ENCODE data around the gene IRF2BP1. TPM values are rescaled to one million over a fixed set of nuclear protein-coding genes. Genes with fewer than 3 reads are reported as not detected.

The IRF2BP1 gene
- total and polyA plus RNA-seq, 7 donors: 7.8 to 25.5 (median 18.0) TPM

DNA sequence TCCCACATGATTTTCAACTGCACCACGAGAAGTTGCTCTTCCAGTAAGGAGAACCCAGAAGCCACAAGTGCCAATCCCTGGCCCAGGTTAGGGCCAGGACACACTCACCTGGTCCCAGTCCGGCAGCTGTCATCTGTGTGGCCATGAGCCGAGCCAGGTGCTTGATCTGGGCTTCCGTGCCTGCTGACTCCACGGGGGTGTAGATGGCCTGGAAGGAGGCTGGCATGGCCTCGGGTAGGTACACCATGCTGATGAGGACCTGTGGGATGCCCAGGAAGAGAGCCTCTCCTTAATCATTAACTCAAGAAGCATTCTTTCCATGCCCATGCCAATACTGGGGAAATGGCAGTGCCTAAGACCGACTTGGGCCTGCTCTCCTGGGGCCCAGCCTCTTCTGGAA is 51.0 kb downstream of the IRF2BP1 start:
- H3K4me3 ChIP-seq: no peak overlapping the region
- no peak for TF ChIP-seq POLR2A (IDR thresholded peaks at IDR 0.05)
- no peak for TF ChIP-seq EP300 (IDR thresholded peaks at IDR 0.05)
- TF ChIP-seq CTCF (IDR thresholded peaks at IDR 0.05): no peak
- TF ChIP-seq POLR2AphosphoS5 (IDR thresholded peaks at IDR 0.05): no peak
- DNase-seq: no peak
- intact Hi-C loops (cut with DNase I): no loop called here
- 78 to 92% methylated on average over 7 of the region's 7 CpGs for WGBS, 2 donors
- no peaks in the 10 kb centered on the region for H3K9me3 ChIP-seq
- H3K36me3 ChIP-seq: peaks cover 57 to 100% (median 85%) of the 10 kb centered on the region in 4 donors
- H3K27me3 ChIP-seq: no peaks in the 10 kb centered on the region
- H3K4me1 ChIP-seq: no peaks in the 10 kb centered on the region
- no peak overlapping the region for H3K27ac ChIP-seq

Other genes with a start within 250 kb of the IRF2BP1 start
- gene EML2, start 246.7 kb downstream of the IRF2BP1 start, total RNA-seq: 10 to 100 TPM; 10.4 to 34.6 (median 14.7) TPM
- 10 to 100 TPM; 40.2 to 75.6 (median 40.5) TPM for gene EML2, start 246.7 kb downstream of the IRF2BP1 start, polyA plus RNA-seq
- gene GIPR, start 217.9 kb downstream of the IRF2BP1 start, total RNA-seq: not detected
- gene GIPR, start 217.9 kb downstream of the IRF2BP1 start, polyA plus RNA-seq: 10 to 100 TPM in 1 of 3 donors, 1 to 10 TPM in 1, under 1 TPM in 1; 0.69 to 11.8 (median 3.6) TPM
- gene SNRPD2, start 194.2 kb downstream of the IRF2BP1 start, total RNA-seq: 100 to 1,000 TPM; 145 to 261 (median 242) TPM
- 100 to 1,000 TPM; 271 to 423 (median 382) TPM for gene SNRPD2, start 194.2 kb downstream of the IRF2BP1 start, polyA plus RNA-seq
- 1 to 10 TPM; 2.1 to 4.7 (median 3.4) TPM for gene QPCTL, start 193.5 kb downstream of the IRF2BP1 start, total RNA-seq
- 1 to 10 TPM; 1.2 to 7.6 (median 1.6) TPM for gene QPCTL, start 193.5 kb downstream of the IRF2BP1 start, polyA plus RNA-seq
- gene FBXO46, start 155.2 kb downstream of the IRF2BP1 start, total RNA-seq: 1 to 10 TPM; 7.1 to 9.7 (median 8.8) TPM
- gene FBXO46, start 155.2 kb downstream of the IRF2BP1 start, polyA plus RNA-seq: 10 to 100 TPM in 2 of 3 donors, 1 to 10 TPM in 1; 9.5 to 16.5 (median 10.8) TPM
- not detected for gene MEIOSIN, start 152.7 kb downstream of the IRF2BP1 start, total RNA-seq
- gene MEIOSIN, start 152.7 kb downstream of the IRF2BP1 start, polyA plus RNA-seq: not detected
- 10 to 100 TPM; 16.8 to 20.7 (median 18.7) TPM for gene SIX5, start 116.9 kb downstream of the IRF2BP1 start, total RNA-seq
- gene SIX5, start 116.9 kb downstream of the IRF2BP1 start, polyA plus RNA-seq: 10 to 100 TPM in 1 of 3 donors, 1 to 10 TPM in 2; 4.2 to 11.6 (median 7.8) TPM
- gene DMPK, start 103.7 kb downstream of the IRF2BP1 start, total RNA-seq: 100 to 1,000 TPM in 3 of 4 donors, 10 to 100 TPM in 1; 62.2 to 219 (median 168) TPM
- gene DMPK, start 103.7 kb downstream of the IRF2BP1 start, polyA plus RNA-seq: 10 to 100 TPM in 1 of 3 donors, 1 to 10 TPM in 2; 7.2 to 43.0 (median 8.8) TPM
- gene DMWD, start 93.3 kb downstream of the IRF2BP1 start, total RNA-seq: 10 to 100 TPM; 21.1 to 59.5 (median 36.8) TPM
- 10 to 100 TPM; 13.2 to 30.4 (median 14.8) TPM for gene DMWD, start 93.3 kb downstream of the IRF2BP1 start, polyA plus RNA-seq
- gene RSPH6A, start 70.8 kb downstream of the IRF2BP1 start, total RNA-seq: not detected
- gene RSPH6A, start 70.8 kb downstream of the IRF2BP1 start, polyA plus RNA-seq: under 1 TPM in 1 of 3 donors, not detected in 2; 0.12 TPM
- 10 to 100 TPM; 18.2 to 31.3 (median 25.3) TPM for gene SYMPK, start 23.0 kb downstream of the IRF2BP1 start, total RNA-seq
- 10 to 100 TPM; 26.4 to 84.4 (median 30.7) TPM for gene SYMPK, start 23.0 kb downstream of the IRF2BP1 start, polyA plus RNA-seq
- gene FOXA3, start 21.8 kb downstream of the IRF2BP1 start, total RNA-seq: under 1 TPM in 1 of 4 donors, not detected in 3; 0.49 TPM
- gene FOXA3, start 21.8 kb downstream of the IRF2BP1 start, polyA plus RNA-seq: 10 to 100 TPM; 28.1 to 72.8 (median 57.1) TPM
- 1 to 10 TPM; 1.8 to 6.1 (median 3.0) TPM for gene MYPOP, start 16.5 kb upstream of the IRF2BP1 start, total RNA-seq
- 1 to 10 TPM; 6.2 to 8.3 (median 6.6) TPM for gene MYPOP, start 16.5 kb upstream of the IRF2BP1 start, polyA plus RNA-seq
- not detected for gene NANOS2, start 28.6 kb upstream of the IRF2BP1 start, total RNA-seq
- gene NANOS2, start 28.6 kb upstream of the IRF2BP1 start, polyA plus RNA-seq: under 1 TPM in 2 of 3 donors, not detected in 1; 0.46 to 0.60 TPM
- 1 to 10 TPM in 2 of 4 donors, under 1 TPM in 2; 0.36 to 3.0 (median 1.2) TPM for gene NOVA2, start 87.7 kb upstream of the IRF2BP1 start, total RNA-seq
- 1 to 10 TPM in 1 of 3 donors, under 1 TPM in 2; 0.23 to 1.1 (median 0.60) TPM for gene NOVA2, start 87.7 kb upstream of the IRF2BP1 start, polyA plus RNA-seq
- 10 to 100 TPM in 2 of 4 donors, 1 to 10 TPM in 2; 5.0 to 15.2 (median 8.0) TPM for gene CCDC61, start 109.3 kb upstream of the IRF2BP1 start, total RNA-seq
- 10 to 100 TPM in 2 of 3 donors, 1 to 10 TPM in 1; 9.6 to 16.3 (median 10.9) TPM for gene CCDC61, start 109.3 kb upstream of the IRF2BP1 start, polyA plus RNA-seq
- gene PGLYRP1, start 136.9 kb upstream of the IRF2BP1 start, total RNA-seq: not detected
- under 1 TPM in 1 of 3 donors, not detected in 2; 0.12 TPM for gene PGLYRP1, start 136.9 kb upstream of the IRF2BP1 start, polyA plus RNA-seq
- not detected for gene IGFL4, start 154.9 kb upstream of the IRF2BP1 start, total RNA-seq
- not detected for gene IGFL4, start 154.9 kb upstream of the IRF2BP1 start, polyA plus RNA-seq
- not detected for gene IGFL3, start 238.5 kb upstream of the IRF2BP1 start, total RNA-seq
- not detected for gene IGFL3, start 238.5 kb upstream of the IRF2BP1 start, polyA plus RNA-seq

All from sigmoid colon (tissue), 7 donors.